ENCODE results near the gene PTPRN2. TPM values are rescaled to one million over a fixed set of nuclear protein-coding genes. Genes with fewer than 3 reads are reported as not detected.

The PTPRN2 gene
- total RNA-seq, 2 donors from 2014 or later, result 26.1 to 55.5 TPM

DNA sequence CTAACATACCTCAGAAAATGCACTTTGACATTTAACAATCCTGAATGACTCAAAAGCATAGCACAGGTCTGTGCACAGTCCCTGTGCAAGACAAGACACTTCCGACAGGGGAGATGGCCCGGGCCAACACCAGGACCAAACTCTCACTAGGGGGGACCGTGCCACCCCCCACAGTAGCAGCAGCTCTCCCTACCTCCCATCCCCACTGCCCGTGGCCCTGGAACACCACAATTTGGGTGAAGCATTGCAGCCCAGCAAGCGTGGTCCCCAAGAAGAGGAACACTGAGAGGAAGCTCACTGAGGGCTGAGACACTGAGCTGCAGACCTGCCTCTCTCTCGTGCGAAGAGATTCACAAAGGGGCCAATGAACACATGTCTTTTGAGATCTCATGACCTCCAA, 26.0 kb downstream of the PTPRN2 start:
- no peak for DNase-seq (ENCODE audit: low spot score)
- H3K27ac ChIP-seq, result no peak overlapping the region
- intact Hi-C loops (cut with DNase I), result no loop called here
- H3K9me3 ChIP-seq, result no peaks in the 10 kb centered on the region
- WGBS, result 94% methylated on average over 7 of the region's 7 CpGs
- no peak for TF ChIP-seq POLR2AphosphoS5 (IDR thresholded peaks at IDR 0.05)
- no peak for TF ChIP-seq CTCF (IDR thresholded peaks at IDR 0.05)
- no peak for TF ChIP-seq POLR2A (IDR thresholded peaks at IDR 0.05)
- H3K36me3 ChIP-seq, result no peaks in the 10 kb centered on the region
- no peaks in the 10 kb centered on the region for H3K4me1 ChIP-seq (replicated peaks)
- H3K4me3 ChIP-seq, result no peak overlapping the region
- no peaks in the 10 kb centered on the region for H3K27me3 ChIP-seq (replicated peaks; ENCODE audit: insufficient read depth)

DNA sequence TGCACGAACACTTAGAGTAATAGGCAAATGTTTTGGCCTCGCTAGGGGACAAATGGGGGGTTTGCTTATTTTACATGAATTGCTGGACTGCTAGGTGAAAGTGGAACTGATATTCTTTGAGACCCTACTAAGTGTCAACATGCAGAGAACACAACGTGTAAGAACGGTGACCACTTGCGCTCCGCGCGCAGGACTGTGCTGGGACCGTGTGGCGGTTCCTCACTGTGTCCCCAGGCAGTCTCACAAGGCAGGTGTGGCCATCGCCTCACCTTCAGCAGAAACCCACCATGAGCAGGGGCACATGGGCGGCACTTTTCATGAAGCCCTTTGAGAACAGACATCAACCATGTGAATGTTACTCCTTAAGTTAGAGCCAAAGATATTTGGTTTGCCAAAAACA, 27.2 kb downstream of the PTPRN2 start:
- no peak for DNase-seq (ENCODE audit: low spot score)
- 93% methylated on average over 12 of the region's 12 CpGs for WGBS
- Histone ChIP-seq H3K27me3 (replicated peaks; ENCODE audit: insufficient read depth) (no peaks in the 10 kb centered on the region), H3K9me3 (no peaks in the 10 kb centered on the region), H3K4me1 (replicated peaks) (no peaks in the 10 kb centered on the region), H3K27ac (no peak overlapping the region), H3K4me3 (no peak overlapping the region), H3K36me3 (no peaks in the 10 kb centered on the region)
- TF ChIP-seq CTCF (IDR thresholded peaks at IDR 0.05) (no peak), POLR2AphosphoS5 (IDR thresholded peaks at IDR 0.05) (no peak), POLR2A (IDR thresholded peaks at IDR 0.05) (no peak)
- intact Hi-C loops (cut with DNase I), result no loop called here

GRCh38 chr7:158559356-158559755, 28.3 kb downstream of the PTPRN2 start:
- 84% methylated on average over 6 of the region's 6 CpGs for WGBS
- TF ChIP-seq POLR2AphosphoS5 (IDR thresholded peaks at IDR 0.05) (no peak), CTCF (IDR thresholded peaks at IDR 0.05) (no peak), POLR2A (IDR thresholded peaks at IDR 0.05) (no peak)
- Histone ChIP-seq H3K27me3 (replicated peaks; ENCODE audit: insufficient read depth) (no peaks in the 10 kb centered on the region), H3K36me3 (no peaks in the 10 kb centered on the region), H3K4me3 (no peak overlapping the region), H3K27ac (no peak overlapping the region), H3K9me3 (no peaks in the 10 kb centered on the region), H3K4me1 (replicated peaks) (no peaks in the 10 kb centered on the region)
- intact Hi-C loops (cut with DNase I), result no loop called here
- no peak for DNase-seq (ENCODE audit: low spot score)

DNA sequence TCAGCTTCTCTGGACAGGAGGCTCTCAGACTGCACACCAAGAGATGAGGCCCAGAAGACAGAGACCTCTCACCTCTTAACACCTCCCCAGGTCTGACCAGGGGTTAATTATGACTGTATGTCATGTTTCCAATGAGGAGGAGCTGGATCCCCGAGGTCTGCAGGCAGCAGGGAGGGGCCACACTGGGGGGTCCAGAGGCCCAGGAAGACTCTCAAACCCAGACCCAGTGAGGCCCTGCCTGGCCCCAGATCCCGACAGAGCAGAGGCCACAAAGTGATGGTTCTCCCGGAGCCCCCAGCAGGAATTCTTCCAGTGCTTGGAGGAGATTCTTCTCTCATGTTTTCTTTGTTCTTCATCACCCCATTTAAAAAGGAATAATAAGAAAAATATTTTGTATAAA, 28.8 kb downstream of the PTPRN2 start:
- Histone ChIP-seq H3K9me3 (no peaks in the 10 kb centered on the region), H3K36me3 (no peaks in the 10 kb centered on the region), H3K27me3 (replicated peaks; ENCODE audit: insufficient read depth) (no peaks in the 10 kb centered on the region), H3K4me1 (replicated peaks) (no peaks in the 10 kb centered on the region), H3K4me3 (no peak overlapping the region), H3K27ac (no peak overlapping the region)
- intact Hi-C loops (cut with DNase I), result no loop called here
- no peak for DNase-seq (ENCODE audit: low spot score)
- TF ChIP-seq CTCF (IDR thresholded peaks at IDR 0.05) (no peak), POLR2A (IDR thresholded peaks at IDR 0.05) (no peak), POLR2AphosphoS5 (IDR thresholded peaks at IDR 0.05) (no peak)
- WGBS, result 58% methylated on average over 3 of the region's 3 CpGs

DNA sequence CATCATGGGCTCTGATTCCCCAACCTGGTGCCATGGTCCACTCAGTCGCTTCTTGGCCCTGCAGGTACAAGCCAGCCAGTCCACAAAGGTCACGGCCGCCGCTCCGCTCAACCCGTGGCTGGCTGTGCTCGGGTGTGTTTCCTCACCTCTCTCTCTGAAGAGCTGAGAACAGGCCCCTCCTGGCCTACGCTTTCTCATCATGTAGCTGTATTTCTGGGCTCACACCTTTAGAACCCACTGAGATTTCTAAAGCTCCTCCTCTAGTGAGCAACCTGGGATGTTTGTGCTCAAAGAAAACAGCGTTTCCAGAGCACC, 30.2 kb downstream of the PTPRN2 start:
- Histone ChIP-seq H3K27me3 (replicated peaks; ENCODE audit: insufficient read depth) (no peaks in the 10 kb centered on the region), H3K9me3 (no peaks in the 10 kb centered on the region), H3K27ac (no peak overlapping the region), H3K4me3 (no peak overlapping the region), H3K4me1 (replicated peaks) (no peaks in the 10 kb centered on the region), H3K36me3 (no peaks in the 10 kb centered on the region)
- DNase-seq (ENCODE audit: low spot score), result no peak
- intact Hi-C loops (cut with DNase I), result no loop called here
- 93% methylated on average over 9 of the region's 9 CpGs for WGBS
- no peak for TF ChIP-seq POLR2AphosphoS5 (IDR thresholded peaks at IDR 0.05)
- no peak for TF ChIP-seq CTCF (IDR thresholded peaks at IDR 0.05)
- no peak for TF ChIP-seq POLR2A (IDR thresholded peaks at IDR 0.05)
